Measurements from ENCODE around the gene CXADR. TPM values are rescaled to one million over a fixed set of nuclear protein-coding genes. Genes with fewer than 3 reads are reported as not detected.

The CXADR gene
- total RNA-seq, 2 experiments from 2014 or later: 6.3 to 6.6 TPM

- no peak overlapping the region for H3K27ac ChIP-seq (ENCODE audit: low read depth, low read length, poor library complexity, severe bottlenecking)
- CTCF ChIA-PET (ENCODE audit: unreplicated experiment): no interaction called here
- TF ChIP-seq EZH2phosphoT487 (IDR thresholded peaks at IDR 0.05; ENCODE audit: borderline replicate concordance, low read depth, low read length) (no peak), CTCF (conservative IDR thresholded peaks at IDR 0.05; ENCODE audit: low read length) (no peak)
- BruUV-seq (replicated peaks): no TSS peak
- DNase-seq (ENCODE audit: low spot score): peak; percentile 14
- H3K4me3 ChIP-seq (ENCODE audit: low read depth, low read length, poor library complexity, severe bottlenecking): no peak overlapping the region
- H3K36me3 ChIP-seq (ENCODE audit: insufficient read depth, low read length): peaks cover 100% of the 10 kb centered on the region
- peaks cover 11% of the 10 kb centered on the region for H3K4me1 ChIP-seq (ENCODE audit: insufficient read depth, low read length, poor library complexity, severe bottlenecking)
- POLR2A ChIA-PET: interaction anchor here (1.5 to 3.6 kb wide), 2 partner anchors 12 to 211 kb away, joined by 9 to 30 read pairs; no protein-coding TSS in a partner anchor
- peaks cover 18% of the 10 kb centered on the region; the same call in 1 of the 2 replicates for H3K79me2 ChIP-seq (ENCODE audit: insufficient read depth, low read depth, low read length)
- H4K20me1 ChIP-seq (ENCODE audit: insufficient read depth, low read length): no peaks in the 10 kb centered on the region
- no peaks in the 10 kb centered on the region for H3K9me3 ChIP-seq (ENCODE audit: low read length)
- no peak overlapping the region for H2AFZ ChIP-seq (ENCODE audit: low read length)
- no peak overlapping the region for H3K4me2 ChIP-seq (ENCODE audit: low read length)
- intact Hi-C loops (cut with micrococcal nuclease; ENCODE audit: unreplicated experiment): no loop called here
- no peaks in the 10 kb centered on the region for H3K9me2 ChIP-seq (ENCODE audit: insufficient read depth, low read length)
Observed at GRCh38 chr21:17598437-17598836, 85.6 kb downstream of the CXADR start.

- H3K4me2 ChIP-seq (ENCODE audit: low read length): no peak overlapping the region
- H3K9me2 ChIP-seq (ENCODE audit: insufficient read depth, low read length): no peaks in the 10 kb centered on the region
- BruUV-seq (replicated peaks): no TSS peak
- H3K4me3 ChIP-seq (ENCODE audit: low read depth, low read length, poor library complexity, severe bottlenecking): no peak overlapping the region
- H3K79me2 ChIP-seq (ENCODE audit: insufficient read depth, low read depth, low read length): peaks cover 45% of the 10 kb centered on the region
- intact Hi-C loops (cut with micrococcal nuclease; ENCODE audit: unreplicated experiment): no loop called here
- CTCF ChIA-PET (ENCODE audit: unreplicated experiment): no interaction called here
- TF ChIP-seq CTCF (conservative IDR thresholded peaks at IDR 0.05; ENCODE audit: low read length) (no peak), EZH2phosphoT487 (IDR thresholded peaks at IDR 0.05; ENCODE audit: borderline replicate concordance, low read depth, low read length) (no peak)
- H3K9me3 ChIP-seq (ENCODE audit: low read length): no peaks in the 10 kb centered on the region
- no peak for DNase-seq (ENCODE audit: low spot score)
- peaks cover 11% of the 10 kb centered on the region for H3K4me1 ChIP-seq (ENCODE audit: insufficient read depth, low read length, poor library complexity, severe bottlenecking)
- H2AFZ ChIP-seq (ENCODE audit: low read length): no peak overlapping the region
- H3K36me3 ChIP-seq (ENCODE audit: insufficient read depth, low read length): peaks cover 98% of the 10 kb centered on the region
- POLR2A ChIA-PET: interaction anchor here (0.9 to 3.7 kb wide), 3 partner anchors 8 to 217 kb away, joined by 3 to 20 read pairs (median 3); no protein-coding TSS in a partner anchor
- 0 out of 2 replicates have a peak, but pooled peaks cover 9% of the 10 kb centered on the region for H4K20me1 ChIP-seq (ENCODE audit: insufficient read depth, low read length)
- H3K27ac ChIP-seq (ENCODE audit: low read depth, low read length, poor library complexity, severe bottlenecking): no peak overlapping the region
Observed at GRCh38 chr21:17602874-17603273, 90.0 kb downstream of the CXADR start.

GRCh38 chr21:17607684-17608083 lies 94.8 kb downstream of the CXADR start:
- Histone ChIP-seq H3K4me3 (ENCODE audit: low read depth, low read length, poor library complexity, severe bottlenecking) (no peak overlapping the region), H4K20me1 (ENCODE audit: insufficient read depth, low read length) (peaks cover 38% of the 10 kb centered on the region), H3K36me3 (ENCODE audit: insufficient read depth, low read length) (peaks cover 76% of the 10 kb centered on the region), H3K27ac (ENCODE audit: low read depth, low read length, poor library complexity, severe bottlenecking) (no peak overlapping the region), H3K9me3 (ENCODE audit: low read length) (no peaks in the 10 kb centered on the region; the same call in 1 of the 2 replicates), H3K79me2 (ENCODE audit: insufficient read depth, low read depth, low read length) (peaks cover 78% of the 10 kb centered on the region), H3K4me2 (ENCODE audit: low read length) (no peak overlapping the region), H3K4me1 (ENCODE audit: insufficient read depth, low read length, poor library complexity, severe bottlenecking) (peaks cover 15% of the 10 kb centered on the region), H2AFZ (ENCODE audit: low read length) (no peak overlapping the region), H3K9me2 (ENCODE audit: insufficient read depth, low read length) (no peaks in the 10 kb centered on the region)
- no peak for DNase-seq (ENCODE audit: low spot score)
- ChIA-PET POLR2A (interaction anchor here (0.6 to 4.9 kb wide), 3 partner anchors 10 to 1960 kb away, joined by 3 to 30 read pairs (median 3); no protein-coding TSS in a partner anchor), CTCF (ENCODE audit: unreplicated experiment) (no interaction called here)
- BruUV-seq (replicated peaks): no TSS peak
- intact Hi-C loops (cut with micrococcal nuclease; ENCODE audit: unreplicated experiment): no loop called here
- no peak for TF ChIP-seq CTCF (conservative IDR thresholded peaks at IDR 0.05; ENCODE audit: low read length)
- TF ChIP-seq EZH2phosphoT487 (IDR thresholded peaks at IDR 0.05; ENCODE audit: borderline replicate concordance, low read depth, low read length): no peak

Measured in OCI-LY7 (cell line).